Choroid plexus epithelial cell (primary cell): ENCODE results near the gene POLR2I.
"Not testable (repeated sequence)": the region's sequence is repeated elsewhere in the genome, so short reads cannot be mapped to it uniquely, and the experiment has no call there.

Experiments
- DNase-seq: peaks from one replicate; pipeline ENCODE4 v3.0.0-alpha.2; 2010; ENCODE audit warnings: low read depth
- H3K4me3 ChIP-seq: 2 replicates; pipeline ENCODE4 v1.5.1; 2011; ENCODE audit warnings: low read depth, mild to moderate bottlenecking, control low read depth, low read length, moderate library complexity
- TF ChIP-seq, protein P1 (sequence below): conservative IDR thresholded peaks from 2 replicates; pipeline ENCODE4 v1.5.1; 2011; ENCODE audit warnings: low read depth, mild to moderate bottlenecking, control low read depth, inconsistent platforms, low read length, moderate library complexity

The POLR2I gene

DNA sequence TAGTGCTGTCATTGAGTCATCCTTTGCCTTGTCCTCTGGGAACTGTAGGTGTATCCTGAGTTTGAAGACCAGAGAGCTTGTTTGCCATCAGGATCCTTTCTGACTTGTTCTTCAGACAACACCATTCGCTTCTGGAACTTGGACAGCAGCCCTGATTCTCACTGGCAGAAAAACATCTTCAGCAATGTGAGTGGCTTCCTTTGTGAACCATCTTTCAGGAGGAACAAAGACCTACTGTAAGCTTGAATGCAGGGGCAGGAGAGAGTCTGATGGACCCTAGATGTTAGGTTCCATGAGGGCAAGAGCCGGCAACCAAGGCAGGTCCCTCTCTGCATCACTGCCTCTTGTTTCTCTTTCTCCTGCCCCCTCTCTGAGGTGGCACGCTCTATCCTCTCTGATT is 33.3 kb downstream of the POLR2I start:
- no peak overlapping the region for H3K4me3 ChIP-seq
- DNase-seq: peak; percentile 18
- TF ChIP-seq, protein P1, sequence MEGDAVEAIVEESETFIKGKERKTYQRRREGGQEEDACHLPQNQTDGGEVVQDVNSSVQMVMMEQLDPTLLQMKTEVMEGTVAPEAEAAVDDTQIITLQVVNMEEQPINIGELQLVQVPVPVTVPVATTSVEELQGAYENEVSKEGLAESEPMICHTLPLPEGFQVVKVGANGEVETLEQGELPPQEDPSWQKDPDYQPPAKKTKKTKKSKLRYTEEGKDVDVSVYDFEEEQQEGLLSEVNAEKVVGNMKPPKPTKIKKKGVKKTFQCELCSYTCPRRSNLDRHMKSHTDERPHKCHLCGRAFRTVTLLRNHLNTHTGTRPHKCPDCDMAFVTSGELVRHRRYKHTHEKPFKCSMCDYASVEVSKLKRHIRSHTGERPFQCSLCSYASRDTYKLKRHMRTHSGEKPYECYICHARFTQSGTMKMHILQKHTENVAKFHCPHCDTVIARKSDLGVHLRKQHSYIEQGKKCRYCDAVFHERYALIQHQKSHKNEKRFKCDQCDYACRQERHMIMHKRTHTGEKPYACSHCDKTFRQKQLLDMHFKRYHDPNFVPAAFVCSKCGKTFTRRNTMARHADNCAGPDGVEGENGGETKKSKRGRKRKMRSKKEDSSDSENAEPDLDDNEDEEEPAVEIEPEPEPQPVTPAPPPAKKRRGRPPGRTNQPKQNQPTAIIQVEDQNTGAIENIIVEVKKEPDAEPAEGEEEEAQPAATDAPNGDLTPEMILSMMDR: no peak

DNA sequence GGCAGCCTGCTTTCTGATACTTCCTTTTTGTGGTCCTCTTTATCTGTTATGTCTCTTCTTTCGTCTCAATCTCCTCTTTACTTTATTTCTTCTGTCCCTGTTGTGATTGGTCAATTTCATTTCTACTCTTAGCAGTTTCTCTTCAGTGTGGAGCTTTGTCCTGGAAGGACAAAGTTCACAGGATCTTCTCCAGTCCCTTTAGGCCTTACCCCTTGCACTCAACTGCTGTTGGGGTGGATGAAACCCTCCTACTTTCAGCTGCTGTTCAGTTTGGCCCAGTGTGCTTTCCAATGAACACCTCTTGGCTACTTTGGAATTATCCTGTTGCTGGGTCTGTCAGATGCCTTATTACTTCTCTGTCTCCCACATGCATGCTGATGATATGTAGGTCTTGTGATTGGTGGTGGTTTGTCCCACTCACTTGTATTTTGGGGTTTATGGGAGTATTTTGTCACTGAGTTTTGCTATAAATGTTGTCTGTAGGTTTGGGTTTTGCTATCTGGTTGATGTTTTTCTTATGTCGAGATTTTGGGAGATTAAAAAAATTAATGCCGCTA is 35.2 kb downstream of the POLR2I start:
- no peak overlapping the region for H3K4me3 ChIP-seq
- DNase-seq: no peak
- TF ChIP-seq, protein P1: no peak

DNA sequence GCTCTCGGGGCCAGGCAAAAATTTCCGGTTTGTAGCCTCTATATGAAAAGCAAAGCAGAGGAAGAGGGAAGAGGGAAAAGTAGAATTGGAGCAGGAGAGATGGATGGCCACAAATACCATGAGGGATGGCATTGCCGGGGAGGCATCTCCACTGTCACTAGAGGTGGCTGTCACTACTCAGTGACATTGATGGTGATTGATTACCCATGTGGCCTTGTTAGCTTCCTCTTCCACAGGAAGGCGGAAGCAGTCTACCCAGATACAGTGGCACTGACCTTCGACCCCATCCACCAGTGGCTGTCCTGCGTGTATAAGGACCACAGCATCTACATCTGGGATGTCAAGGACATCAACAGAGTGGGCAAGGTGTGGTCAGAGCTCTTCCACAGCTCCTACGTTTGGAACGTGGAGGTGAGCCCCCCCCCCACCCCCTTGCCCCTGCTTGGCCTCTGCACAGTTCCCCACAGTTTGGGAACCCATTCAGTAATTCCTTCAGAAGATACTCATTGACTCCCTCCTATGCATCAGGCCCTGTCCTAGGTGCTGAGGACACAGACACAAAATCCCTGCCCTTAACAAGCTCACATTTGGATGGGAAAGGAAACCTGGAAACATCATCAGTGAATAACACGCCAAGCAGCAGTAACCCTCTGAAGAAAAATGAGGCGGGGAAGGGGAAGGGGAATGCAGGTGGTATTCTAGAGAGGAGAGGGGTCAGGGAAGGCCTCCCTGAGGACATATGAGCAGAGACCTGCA is 41.4 kb downstream of the POLR2I start:
- no peak overlapping the region for H3K4me3 ChIP-seq
- TF ChIP-seq, protein P1: no peak
- no peak for DNase-seq

DNA sequence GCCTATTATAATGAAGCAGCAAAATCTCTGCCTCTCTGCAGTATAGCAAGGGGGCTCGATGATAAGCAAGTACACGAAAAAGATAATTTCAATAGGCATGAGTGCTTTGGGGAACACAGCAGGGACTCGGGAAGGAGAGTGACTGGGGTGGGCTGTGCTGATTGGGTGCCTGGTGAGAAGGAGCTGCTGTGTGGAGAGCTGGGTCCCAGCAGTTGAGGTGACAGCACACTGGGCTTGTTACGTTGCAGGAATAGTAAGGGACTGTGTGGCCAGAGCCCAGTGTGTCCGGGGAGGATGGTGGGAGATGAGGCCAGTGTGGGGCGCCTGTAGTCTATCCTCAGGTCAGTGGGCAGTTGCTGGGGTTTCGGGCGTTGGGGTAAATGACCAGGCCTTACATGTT is 42.6 kb downstream of the POLR2I start:
- DNase-seq: no peak
- TF ChIP-seq, protein P1: no peak
- H3K4me3 ChIP-seq: no peak overlapping the region

DNA sequence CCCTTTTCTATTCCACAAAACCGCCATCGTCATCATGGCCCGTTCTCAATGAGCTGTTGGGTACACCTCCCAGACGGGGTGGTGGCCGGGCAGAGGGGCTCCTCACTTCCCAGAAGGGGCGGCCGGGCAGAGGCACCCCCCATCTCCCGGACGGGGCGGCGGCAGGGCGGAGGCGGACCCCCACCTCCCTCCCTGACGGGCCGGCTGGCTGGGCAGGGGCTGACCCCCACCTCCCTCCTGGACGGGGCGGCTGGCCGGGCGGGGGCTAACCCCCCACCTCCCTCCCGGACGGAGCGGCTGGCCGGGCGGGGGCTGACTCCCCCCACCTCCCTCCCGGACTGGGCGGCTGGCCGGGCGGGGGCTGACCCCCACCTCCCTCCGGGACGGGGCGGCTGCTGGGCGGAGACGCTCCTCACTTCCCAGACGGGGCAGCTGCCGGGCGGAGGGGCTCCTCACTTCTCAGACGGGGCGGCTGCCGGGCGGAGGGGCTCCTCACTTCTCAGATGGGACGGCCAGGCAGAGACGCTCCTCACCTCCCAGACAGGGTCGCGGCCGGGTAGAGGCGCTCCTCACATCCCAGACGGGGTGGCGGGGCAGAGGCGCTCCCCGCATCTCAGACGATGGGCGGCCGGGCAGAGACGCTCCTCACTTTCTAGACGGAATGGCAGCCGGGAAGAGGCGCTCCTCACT is 45.7 kb downstream of the POLR2I start:
- H3K4me3 ChIP-seq, DNase-seq: not testable (repeated sequence)

DNA sequence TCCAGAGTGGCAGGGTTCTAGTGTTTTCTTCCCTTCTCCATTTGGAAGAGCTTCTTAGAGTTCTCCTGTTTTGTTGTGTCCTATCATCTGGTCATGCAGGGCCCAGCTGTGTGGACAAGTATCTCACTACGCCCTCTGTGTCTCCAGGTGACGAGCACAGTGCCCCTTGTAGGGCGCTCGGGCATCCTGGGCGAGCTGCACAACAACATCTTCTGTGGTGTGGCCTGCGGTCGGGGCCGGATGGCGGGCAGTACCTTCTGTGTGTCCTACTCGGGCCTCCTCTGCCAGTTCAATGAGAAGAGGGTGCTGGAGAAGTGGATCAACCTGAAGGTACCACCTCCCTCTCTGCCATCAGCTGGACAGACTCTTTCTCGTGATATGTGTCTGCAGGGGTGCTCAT is 47.0 kb downstream of the POLR2I start:
- H3K4me3 ChIP-seq: no peak overlapping the region
- DNase-seq: no peak
- TF ChIP-seq, protein P1: no peak

DNA sequence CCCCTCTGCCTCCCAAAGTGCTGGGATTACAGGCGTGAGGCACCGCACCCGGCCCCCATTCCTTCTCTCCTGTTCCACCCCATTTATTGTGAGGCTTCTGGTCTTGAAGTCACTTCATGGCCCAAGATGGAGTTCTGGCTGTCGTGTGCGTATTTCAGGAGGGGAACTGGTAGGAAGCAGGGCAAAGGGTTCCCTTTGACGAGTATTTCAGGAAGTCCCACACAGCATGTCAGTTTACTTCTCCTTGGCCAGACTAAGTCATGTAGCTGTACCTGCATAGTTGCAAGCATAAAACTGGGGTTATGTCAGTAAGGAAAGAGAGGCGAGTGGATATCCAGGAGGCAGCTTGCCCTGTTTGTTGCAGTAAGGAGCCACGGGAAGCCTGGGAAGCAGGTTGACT is 49.8 kb downstream of the POLR2I start:
- no peak overlapping the region for H3K4me3 ChIP-seq
- TF ChIP-seq, protein P1: no peak
- no peak for DNase-seq
